Activated CD8-positive, alpha-beta T cell treated with anti-CD3 and anti-CD28 coated beads for 36 hours (primary cell): Measurements from ENCODE around the gene BAHD1. TPM values are rescaled to one million over a fixed set of nuclear protein-coding genes. Genes with fewer than 3 reads are reported as not detected.

Experiments
- ATAC-seq: fragments of 200-7000 bp; cut with Tn5 transposase; one replicate; pipeline ENCODE4 v1.10.0; 2021; ENCODE audit warnings: mild to moderate bottlenecking, moderate library complexity
- CTCF ChIA-PET: fragments of 350-600 bp; sonication (Branson Sonifier 250); formaldehyde crosslinking; loops from one replicate; lab custom pipeline; 2021; ENCODE audit warnings: antibody characterized with exemption; lab: Charles Lee
- POLR2A ChIA-PET: fragments of 350-600 bp; sonication (Branson Sonifier 250); formaldehyde crosslinking; loops from one replicate; lab custom pipeline; 2021; ENCODE audit warnings: antibody characterized with exemption; lab: Charles Lee
- DNase-seq: peaks from one replicate; pipeline ENCODE4 v3.0.0-alpha.2; 2020
- H3K27ac Mint-ChIP-seq: one replicate; pipeline ENCODE4 v1.8.0; 2021; ENCODE audit warnings: mild to moderate bottlenecking, mixed read lengths
- H3K27me3 Mint-ChIP-seq: one replicate; pipeline ENCODE4 v1.8.0; 2021; ENCODE audit warnings: mixed read lengths
- H3K36me3 Mint-ChIP-seq: one replicate; pipeline ENCODE4 v1.8.0; 2021; ENCODE audit warnings: low read depth, mixed read lengths
- H3K4me1 Mint-ChIP-seq: one replicate; pipeline ENCODE4 v1.8.0; 2021; ENCODE audit warnings: low read depth, mixed read lengths
- H3K4me3 Mint-ChIP-seq: one replicate; pipeline ENCODE4 v1.8.0; 2021; ENCODE audit warnings: mild to moderate bottlenecking, moderate library complexity, mixed read lengths
- H3K9me3 Mint-ChIP-seq: one replicate; pipeline ENCODE4 v1.8.0; 2021; ENCODE audit warnings: mixed read lengths
- CTCF ChIP-seq: fragments of 200-600 bp; IDR thresholded peaks from one replicate; pipeline ENCODE4 v1.8.0; 2022; ENCODE audit warnings: antibody characterized with exemption, mild to moderate bottlenecking
- intact Hi-C: fragments of 100-400 bp; cut with micrococcal nuclease; formaldehyde crosslinking; loops from one replicate; pipeline ENCODE4 v1.10.0; 2022
- total RNA-seq, 2 experiments: library from RNA; stranded (reverse); gene quantifications; one replicate each; pipeline ENCODE4 v1.2.3, GENCODE V29; 2021

The BAHD1 gene
- total RNA-seq, 2 experiments from 2014 or later = 14.7 to 17.6 TPM

DNA sequence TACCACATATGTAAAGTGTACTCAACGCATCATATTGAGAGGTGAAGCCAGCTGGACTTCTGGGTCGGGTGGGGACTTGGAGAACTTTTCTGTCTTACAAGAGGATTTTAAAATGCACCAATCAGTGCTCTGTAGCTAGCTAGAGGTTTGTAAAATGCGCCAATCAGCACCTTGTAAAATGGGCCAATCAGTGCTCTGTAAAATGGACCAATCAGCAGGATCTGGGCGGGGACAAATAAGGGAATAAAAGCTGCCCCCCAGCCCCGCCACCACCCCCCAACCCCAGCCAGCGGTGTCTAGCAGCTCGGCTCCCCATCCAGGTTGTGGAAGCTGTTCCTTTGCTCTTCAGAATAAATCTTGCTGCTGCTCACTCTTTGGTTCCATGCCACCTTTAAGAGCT, 41.4 kb upstream of the BAHD1 start:
- Mint-ChIP-seq H3K27me3 (no peaks in the 10 kb centered on the region), H3K27ac (no peak overlapping the region), H3K36me3 (peaks cover 2% of the 10 kb centered on the region), H3K4me1 (peaks cover 28% of the 10 kb centered on the region), H3K9me3 (no peaks in the 10 kb centered on the region), H3K4me3 (no peak overlapping the region)
- TF ChIP-seq CTCF = no peak
- CTCF ChIA-PET = interaction anchor here (0.9 to 2.9 kb wide), 3 partner anchors 8 to 62 kb away, joined by 3 to 13 read pairs (median 8); partner anchors contain the start of gene IVD
- DNase-seq (no peak), ATAC-seq (no peak)
- POLR2A ChIA-PET = interaction anchor here (0.8 to 2.0 kb wide), 2 partner anchors 15 to 31 kb away, joined by 3 to 6 read pairs; no protein-coding TSS in a partner anchor
- intact Hi-C loops = no loop called here

DNA sequence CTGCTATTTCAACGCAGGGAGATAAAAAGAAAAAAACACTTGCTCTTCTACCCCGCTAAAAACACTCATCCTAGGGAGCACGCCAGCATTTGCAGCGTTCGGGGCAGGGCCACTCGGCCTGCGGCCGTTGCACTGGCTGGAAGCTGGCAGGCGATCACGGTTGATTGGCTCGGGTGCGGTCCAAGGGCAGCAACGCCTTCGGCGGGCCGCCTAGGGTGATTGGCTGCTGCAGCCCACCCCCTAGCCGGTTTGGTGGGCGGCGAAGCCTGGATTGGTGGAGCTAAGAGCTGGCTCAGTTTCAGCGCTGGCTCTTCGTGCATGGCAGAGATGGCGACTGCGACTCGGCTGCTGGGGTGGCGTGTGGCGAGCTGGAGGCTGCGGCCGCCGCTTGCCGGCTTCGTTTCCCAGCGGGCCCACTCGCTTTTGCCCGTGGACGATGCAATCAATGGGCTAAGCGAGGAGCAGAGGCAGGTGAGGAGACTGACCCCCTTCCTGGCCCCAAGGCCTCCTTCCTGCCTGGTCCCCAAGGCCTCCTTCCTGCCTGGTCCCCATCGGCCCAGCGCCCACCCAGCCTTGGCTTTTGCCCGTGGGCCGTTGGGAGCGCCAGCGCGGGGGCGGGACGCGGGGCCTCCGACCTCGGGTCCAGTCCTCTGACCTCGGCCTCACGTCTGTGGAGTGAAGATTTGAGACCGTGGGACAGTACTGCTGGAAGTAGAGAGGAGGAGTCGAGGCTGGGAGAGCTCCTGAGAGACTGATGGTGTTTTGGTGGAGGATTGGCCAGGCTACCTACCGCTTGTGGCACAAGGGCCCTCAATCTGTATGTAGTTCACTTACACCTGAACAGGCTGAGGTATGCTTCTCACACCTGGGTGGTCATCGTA, 35.0 kb upstream of the BAHD1 start, which contains the start of gene IVD:
Gene IVD (plus strand): TSS at position 295 of the 881 bp plus-strand sequence. CDS start 33 bp downstream, at position 328.
- H3K4me3 Mint-ChIP-seq = peak within 1 kb of the TSS; percentile 77
- peak within 1 kb of the TSS; percentile 95 for H3K27ac Mint-ChIP-seq
- H3K27me3 Mint-ChIP-seq = no peaks in the 10 kb centered on the region
- no peaks in the 10 kb centered on the region for H3K9me3 Mint-ChIP-seq
- ChIA-PET POLR2A (interaction anchor here (0.6 to 2.1 kb wide), 14 partner anchors 9 to 120 kb away, joined by 3 to 8 read pairs (median 4); partner anchors contain the start of genes KNSTRN and PLCB2), CTCF (interaction anchor here (1.0 to 5.7 kb wide), 13 partner anchors 8 to 131 kb away, joined by 3 to 33 read pairs (median 4); partner anchors contain the start of gene BAHD1)
- TF ChIP-seq CTCF = no peak
- H3K4me1 Mint-ChIP-seq = peaks cover 47% of the 10 kb centered on the region
- ATAC-seq (peak; percentile 98), DNase-seq (peak; percentile 96)
- intact Hi-C loops = no loop called here
- H3K36me3 Mint-ChIP-seq = peaks cover 30% of the 10 kb centered on the region

GRCh38 chr15:40407330-40407990, 33.3 kb upstream of the BAHD1 start:
- DNase-seq (no peak), ATAC-seq (no peak)
- POLR2A ChIA-PET = interaction anchor here (0.9 to 1.6 kb wide), 6 partner anchors 10 to 50 kb away, joined by 3 to 7 read pairs (median 3); partner anchors contain the start of genes DISP2 and KNSTRN
- Mint-ChIP-seq H3K4me1 (peaks cover 47% of the 10 kb centered on the region), H3K4me3 (peak overlapping the region; percentile 77), H3K9me3 (no peaks in the 10 kb centered on the region), H3K27me3 (no peaks in the 10 kb centered on the region), H3K36me3 (peaks cover 44% of the 10 kb centered on the region), H3K27ac (peak overlapping the region; percentile 61)
- CTCF ChIA-PET = interaction anchor here (0.9 to 5.7 kb wide), 6 partner anchors 9 to 100 kb away, joined by 3 to 33 read pairs (median 10); partner anchors contain the start of gene PLCB2
- intact Hi-C loops = no loop called here
- no peak for TF ChIP-seq CTCF

GRCh38 chr15:40409366-40409765, 31.4 kb upstream of the BAHD1 start:
- no peak for ATAC-seq
- peaks cover 41% of the 10 kb centered on the region for H3K4me1 Mint-ChIP-seq
- no peak overlapping the region for H3K4me3 Mint-ChIP-seq

More at GRCh38 chr15:40409366-40409765, 31.4 kb upstream of the BAHD1 start:
- TF ChIP-seq CTCF = no peak
- Mint-ChIP-seq H3K9me3 (no peaks in the 10 kb centered on the region), H3K27me3 (no peaks in the 10 kb centered on the region), H3K36me3 (peaks cover 50% of the 10 kb centered on the region), H3K27ac (peak overlapping the region; percentile 77)
- ChIA-PET CTCF (interaction anchor here (0.6 to 2.9 kb wide), 2 partner anchors 13 to 41 kb away, joined by 3 to 9 read pairs; no protein-coding TSS in a partner anchor), POLR2A (interaction anchor here (1.3 to 1.7 kb wide), 2 partner anchors 28 to 32 kb away, joined by 3 to 4 read pairs; no protein-coding TSS in a partner anchor)
- intact Hi-C loops = no loop called here
- peak; percentile 21 for DNase-seq
